Measurements from ENCODE around the gene GTPBP10.
A peak's percentile ranks its signal among the peaks of the same experiment; 100 is the strongest.
"Not testable (repeated sequence)": the region's sequence is repeated elsewhere in the genome, so short reads cannot be mapped to it uniquely, and the experiment has no call there.

GTPBP10 gene

DNA sequence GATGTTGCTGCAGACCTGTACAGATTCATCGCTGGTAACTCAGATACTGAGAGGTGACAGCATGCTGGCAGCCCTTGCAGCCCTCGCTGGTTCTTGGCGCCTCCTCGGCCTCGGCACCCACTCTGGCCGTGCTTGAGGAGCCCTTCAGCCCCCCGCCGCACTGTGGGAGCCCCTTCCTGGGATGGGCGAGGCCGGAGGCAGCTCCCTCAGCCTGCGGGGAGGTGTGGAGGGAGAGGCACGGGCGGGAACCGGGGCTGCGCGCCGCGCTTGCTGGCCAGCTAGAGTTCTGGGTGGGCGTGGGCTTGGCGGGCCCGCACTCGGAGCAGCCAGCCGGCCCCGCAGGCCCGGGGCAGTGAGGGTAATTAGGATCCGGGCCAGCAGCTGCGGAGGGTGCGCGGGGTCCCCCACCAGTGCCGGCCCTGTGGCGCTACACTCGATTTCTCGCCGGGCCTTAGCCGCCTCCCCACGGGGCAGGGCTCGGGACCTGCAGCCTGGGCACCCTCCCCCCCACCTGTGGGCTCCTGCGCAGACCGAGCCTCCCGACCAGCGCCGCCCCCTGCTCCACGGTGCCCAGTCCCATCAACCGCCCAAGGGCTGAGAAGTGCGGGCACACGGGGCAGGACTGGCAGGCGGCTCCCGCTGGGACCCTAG, 12.2 kb upstream of the GTPBP10 start:
- Histone ChIP-seq H2AFZ (ENCODE audit: low read length) (no peak overlapping the region), H4K20me1 (ENCODE audit: insufficient read depth, low read length) (no peaks in the 10 kb centered on the region), H3K9me3 (replicated peaks; ENCODE audit: insufficient read depth, low read length) (no peaks in the 10 kb centered on the region), H3K4me3 (ENCODE audit: low read length) (no peak overlapping the region), H3F3A (ENCODE audit: insufficient read depth, low read length) (no peaks in the 10 kb centered on the region), H3K27ac (ENCODE audit: low read length) (no peak overlapping the region), H3K36me3 (replicated peaks; ENCODE audit: insufficient read depth, low read length) (no peaks in the 10 kb centered on the region), H3K9ac (ENCODE audit: low read length) (no peak overlapping the region), H3K4me2 (ENCODE audit: low read depth, low read length) (no peak overlapping the region), H3K27me3 (replicated peaks; ENCODE audit: insufficient read depth, low read length) (no peaks in the 10 kb centered on the region), H3K4me1 (ENCODE audit: low read length) (no peaks in the 10 kb centered on the region), H3K9me2 (replicated peaks; ENCODE audit: insufficient read depth, low read length) (no peaks in the 10 kb centered on the region), H3K79me2 (ENCODE audit: low read length) (no peaks in the 10 kb centered on the region)
- TF ChIP-seq, protein P1, sequence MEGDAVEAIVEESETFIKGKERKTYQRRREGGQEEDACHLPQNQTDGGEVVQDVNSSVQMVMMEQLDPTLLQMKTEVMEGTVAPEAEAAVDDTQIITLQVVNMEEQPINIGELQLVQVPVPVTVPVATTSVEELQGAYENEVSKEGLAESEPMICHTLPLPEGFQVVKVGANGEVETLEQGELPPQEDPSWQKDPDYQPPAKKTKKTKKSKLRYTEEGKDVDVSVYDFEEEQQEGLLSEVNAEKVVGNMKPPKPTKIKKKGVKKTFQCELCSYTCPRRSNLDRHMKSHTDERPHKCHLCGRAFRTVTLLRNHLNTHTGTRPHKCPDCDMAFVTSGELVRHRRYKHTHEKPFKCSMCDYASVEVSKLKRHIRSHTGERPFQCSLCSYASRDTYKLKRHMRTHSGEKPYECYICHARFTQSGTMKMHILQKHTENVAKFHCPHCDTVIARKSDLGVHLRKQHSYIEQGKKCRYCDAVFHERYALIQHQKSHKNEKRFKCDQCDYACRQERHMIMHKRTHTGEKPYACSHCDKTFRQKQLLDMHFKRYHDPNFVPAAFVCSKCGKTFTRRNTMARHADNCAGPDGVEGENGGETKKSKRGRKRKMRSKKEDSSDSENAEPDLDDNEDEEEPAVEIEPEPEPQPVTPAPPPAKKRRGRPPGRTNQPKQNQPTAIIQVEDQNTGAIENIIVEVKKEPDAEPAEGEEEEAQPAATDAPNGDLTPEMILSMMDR (IDR thresholded peaks at IDR 0.05; ENCODE audit: low read length), result no peak
- TF ChIP-seq EZH2phosphoT487 (IDR thresholded peaks at IDR 0.05; ENCODE audit: low read length), result no peak
- no peak for TF ChIP-seq EZH2 (optimal IDR thresholded peaks at IDR 0.05; ENCODE audit: low read depth, low read length)
- no peak for DNase-seq

DNA sequence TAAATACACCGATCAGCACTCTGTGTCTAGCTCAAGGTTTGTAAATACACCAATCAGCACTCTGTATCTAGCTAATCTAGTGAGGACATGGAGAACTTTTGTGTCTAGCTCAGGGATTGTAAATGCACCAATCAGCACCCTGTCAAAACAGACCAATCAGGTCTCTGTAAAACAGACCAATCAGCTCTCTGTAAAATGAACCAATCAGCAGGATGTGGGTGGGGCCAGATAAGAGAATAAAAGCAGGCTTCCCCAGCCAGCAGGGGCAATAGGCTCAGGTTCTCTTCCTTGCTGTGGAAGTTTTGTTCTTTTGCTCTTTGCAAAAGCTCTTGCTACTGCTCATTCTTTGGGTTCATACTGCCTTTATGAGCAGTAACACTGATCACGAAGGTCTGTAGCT, 11.6 kb upstream of the GTPBP10 start:
- not testable (repeated sequence) for H3K27me3 ChIP-seq (replicated peaks; ENCODE audit: insufficient read depth, low read length); H4K20me1 ChIP-seq (ENCODE audit: insufficient read depth, low read length); H3K4me3 ChIP-seq (ENCODE audit: low read length); H3F3A ChIP-seq (ENCODE audit: insufficient read depth, low read length); H3K27ac ChIP-seq (ENCODE audit: low read length); H3K4me1 ChIP-seq (ENCODE audit: low read length); H3K9me3 ChIP-seq (replicated peaks; ENCODE audit: insufficient read depth, low read length); H3K36me3 ChIP-seq (replicated peaks; ENCODE audit: insufficient read depth, low read length); H3K79me2 ChIP-seq (ENCODE audit: low read length); H2AFZ ChIP-seq (ENCODE audit: low read length); H3K9me2 ChIP-seq (replicated peaks; ENCODE audit: insufficient read depth, low read length); H3K9ac ChIP-seq (ENCODE audit: low read length); H3K4me2 ChIP-seq (ENCODE audit: low read depth, low read length); DNase-seq

DNA sequence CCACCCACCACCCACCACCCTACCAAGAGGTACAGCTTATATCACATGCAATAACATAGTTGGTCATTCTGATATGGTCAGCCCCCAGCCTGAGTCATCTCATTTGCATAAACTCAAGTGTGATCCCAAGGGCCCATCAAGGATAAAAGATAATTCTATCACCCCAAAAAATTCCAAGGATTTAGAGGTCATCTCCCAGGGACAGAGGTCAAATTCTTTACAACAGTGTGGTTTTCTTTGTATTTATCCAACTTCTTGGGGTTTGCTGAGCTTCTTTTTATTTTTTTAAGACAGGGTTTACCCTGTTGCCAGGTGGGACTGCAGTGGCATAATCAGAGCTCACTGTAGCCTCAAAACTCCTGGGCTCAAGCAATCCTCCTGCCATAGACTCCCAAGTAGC, 9.4 kb upstream of the GTPBP10 start:
- Histone ChIP-seq H3K9ac (ENCODE audit: low read length) (no peak overlapping the region), H3K79me2 (ENCODE audit: low read length) (no peaks in the 10 kb centered on the region), H3K4me1 (ENCODE audit: low read length) (no peaks in the 10 kb centered on the region), H3K9me2 (replicated peaks; ENCODE audit: insufficient read depth, low read length) (no peaks in the 10 kb centered on the region), H3K4me2 (ENCODE audit: low read depth, low read length) (no peak overlapping the region), H4K20me1 (ENCODE audit: insufficient read depth, low read length) (no peaks in the 10 kb centered on the region), H3F3A (ENCODE audit: insufficient read depth, low read length) (no peaks in the 10 kb centered on the region), H3K36me3 (replicated peaks; ENCODE audit: insufficient read depth, low read length) (no peaks in the 10 kb centered on the region), H3K9me3 (replicated peaks; ENCODE audit: insufficient read depth, low read length) (no peaks in the 10 kb centered on the region), H3K4me3 (ENCODE audit: low read length) (no peak overlapping the region), H2AFZ (ENCODE audit: low read length) (no peak overlapping the region), H3K27ac (ENCODE audit: low read length) (no peak overlapping the region), H3K27me3 (replicated peaks; ENCODE audit: insufficient read depth, low read length) (no peaks in the 10 kb centered on the region)
- DNase-seq, result no peak
- no peak for TF ChIP-seq EZH2phosphoT487 (IDR thresholded peaks at IDR 0.05; ENCODE audit: low read length)
- no peak for TF ChIP-seq EZH2 (optimal IDR thresholded peaks at IDR 0.05; ENCODE audit: low read depth, low read length)
- TF ChIP-seq, protein P1 (IDR thresholded peaks at IDR 0.05; ENCODE audit: low read length), result no peak

DNA sequence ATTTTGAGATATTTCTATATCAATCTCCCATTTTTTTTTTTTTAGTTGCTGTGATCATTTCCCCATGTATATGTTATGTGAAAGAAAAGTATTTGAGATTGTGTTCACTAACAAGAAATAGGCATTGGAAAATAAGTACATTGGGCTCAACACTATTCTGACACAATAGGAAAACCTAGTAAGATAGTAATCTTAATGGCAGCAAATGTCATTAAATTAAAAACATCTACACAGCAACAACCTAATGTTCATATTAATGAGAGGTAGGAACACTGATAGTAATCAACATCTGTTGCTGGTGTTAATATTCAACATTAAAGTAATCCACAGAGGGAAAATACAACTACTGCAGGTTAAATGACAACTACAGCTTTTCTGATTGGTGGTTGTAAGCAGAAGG, 1.5 kb upstream of the GTPBP10 start:
- H3K9me3 ChIP-seq (replicated peaks; ENCODE audit: insufficient read depth, low read length), result no peaks in the 10 kb centered on the region
- H3K79me2 ChIP-seq (ENCODE audit: low read length), result peaks cover 31% of the 10 kb centered on the region
- H3K36me3 ChIP-seq (replicated peaks; ENCODE audit: insufficient read depth, low read length), result no peaks in the 10 kb centered on the region
- no peaks in the 10 kb centered on the region; the same call in 1 of the 2 replicates for H3K4me1 ChIP-seq (ENCODE audit: low read length)
- no peaks in the 10 kb centered on the region for H3K27me3 ChIP-seq (replicated peaks; ENCODE audit: insufficient read depth, low read length)
- no peak for TF ChIP-seq EZH2phosphoT487 (IDR thresholded peaks at IDR 0.05; ENCODE audit: low read length)
- TF ChIP-seq, protein P1 (IDR thresholded peaks at IDR 0.05; ENCODE audit: low read length), result no peak
- no peak for TF ChIP-seq EZH2 (optimal IDR thresholded peaks at IDR 0.05; ENCODE audit: low read depth, low read length)
- peak overlapping the region; percentile 96; the same call in 1 of the 2 replicates for H2AFZ ChIP-seq (ENCODE audit: low read length)
- no peak for DNase-seq
- no peak overlapping the region for H3K4me2 ChIP-seq (ENCODE audit: low read depth, low read length)
- H3K9me2 ChIP-seq (replicated peaks; ENCODE audit: insufficient read depth, low read length), result no peaks in the 10 kb centered on the region
- H3K9ac ChIP-seq (ENCODE audit: low read length), result no peak overlapping the region
- H3K4me3 ChIP-seq (ENCODE audit: low read length), result no peak overlapping the region
- H3F3A ChIP-seq (ENCODE audit: insufficient read depth, low read length), result no peaks in the 10 kb centered on the region
- H3K27ac ChIP-seq (ENCODE audit: low read length), result no peak overlapping the region
- no peaks in the 10 kb centered on the region for H4K20me1 ChIP-seq (ENCODE audit: insufficient read depth, low read length)
